ENCODE results near the gene FGF23. TPM values are rescaled to one million over a fixed set of nuclear protein-coding genes. Genes with fewer than 3 reads are reported as not detected.

The FGF23 gene
- polyA plus RNA-seq, 1 donor from 2014 or later = not detected

DNA sequence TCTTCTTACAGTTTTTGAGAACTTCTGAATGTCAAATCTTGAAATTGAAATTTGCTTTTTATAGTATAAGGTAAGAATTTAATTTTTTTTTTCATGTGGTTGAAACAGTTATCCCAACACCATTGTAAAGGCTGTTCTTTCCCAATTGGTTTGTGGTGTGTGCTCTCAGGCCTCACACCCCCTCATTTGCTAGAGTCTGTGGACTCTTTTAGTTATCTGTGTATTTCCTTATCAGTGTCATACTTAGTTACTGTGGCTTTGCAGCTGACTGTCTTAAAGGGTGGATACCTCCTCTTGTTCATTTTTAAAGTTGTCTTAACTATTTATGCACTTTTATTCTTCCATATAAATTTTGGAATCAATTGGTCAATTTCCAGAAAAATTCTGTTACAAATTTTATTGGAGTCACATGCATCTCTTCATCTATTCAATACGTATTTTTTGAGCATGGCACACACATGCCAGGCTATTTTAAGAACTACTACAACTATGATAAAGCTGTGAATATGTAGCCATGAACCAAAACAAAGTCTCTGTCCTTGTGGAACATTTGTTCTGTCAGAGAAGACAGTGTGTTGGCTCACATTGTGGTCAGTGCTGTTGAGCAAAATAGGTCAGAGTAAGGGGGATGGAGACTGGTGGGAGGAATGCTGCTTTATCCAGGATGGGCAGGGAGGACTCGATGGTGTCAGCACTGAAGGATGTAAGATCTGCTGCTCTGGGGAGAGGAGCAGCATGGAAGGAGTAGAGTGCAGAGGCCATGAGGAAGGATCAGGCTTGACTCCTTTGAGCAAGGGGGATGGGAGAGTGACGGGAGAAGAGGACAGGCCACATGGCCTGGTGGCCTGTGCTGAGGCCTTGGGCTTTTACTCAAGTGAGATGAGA is 24.1 kb downstream of the FGF23 start:
- Histone ChIP-seq H3F3A (ENCODE audit: insufficient read depth, low read length, poor library complexity, severe bottlenecking) (no peaks in the 10 kb centered on the region), H3K4me3 (ENCODE audit: low read length) (no peak overlapping the region), H3K9me2 (ENCODE audit: insufficient read depth, low read length) (no peaks in the 10 kb centered on the region), H4K20me1 (ENCODE audit: insufficient read depth) (no peaks in the 10 kb centered on the region), H3K27ac (ENCODE audit: low read length) (no peak overlapping the region), H3K9me3 (ENCODE audit: low read length) (peaks cover 6% of the 10 kb centered on the region), H3K79me2 (replicated peaks; ENCODE audit: insufficient read depth, low read length) (no peaks in the 10 kb centered on the region), H3K27me3 (ENCODE audit: insufficient read depth, low read depth, low read length) (no peaks in the 10 kb centered on the region), H3K36me3 (ENCODE audit: insufficient read depth, low read length) (peaks cover 4% of the 10 kb centered on the region), H3K9ac (ENCODE audit: low read length) (no peak overlapping the region), H3K4me2 (ENCODE audit: low read length) (no peak overlapping the region), H2AFZ (ENCODE audit: low read depth, low read length) (no peak overlapping the region)
- no peak for TF ChIP-seq SMC3 (conservative IDR thresholded peaks at IDR 0.05; ENCODE audit: poor library complexity)
- TF ChIP-seq EZH2 (IDR thresholded peaks at IDR 0.05; ENCODE audit: borderline replicate concordance, insufficient read depth, low read length, poor library complexity, severe bottlenecking) = no peak
- TF ChIP-seq, protein P1, sequence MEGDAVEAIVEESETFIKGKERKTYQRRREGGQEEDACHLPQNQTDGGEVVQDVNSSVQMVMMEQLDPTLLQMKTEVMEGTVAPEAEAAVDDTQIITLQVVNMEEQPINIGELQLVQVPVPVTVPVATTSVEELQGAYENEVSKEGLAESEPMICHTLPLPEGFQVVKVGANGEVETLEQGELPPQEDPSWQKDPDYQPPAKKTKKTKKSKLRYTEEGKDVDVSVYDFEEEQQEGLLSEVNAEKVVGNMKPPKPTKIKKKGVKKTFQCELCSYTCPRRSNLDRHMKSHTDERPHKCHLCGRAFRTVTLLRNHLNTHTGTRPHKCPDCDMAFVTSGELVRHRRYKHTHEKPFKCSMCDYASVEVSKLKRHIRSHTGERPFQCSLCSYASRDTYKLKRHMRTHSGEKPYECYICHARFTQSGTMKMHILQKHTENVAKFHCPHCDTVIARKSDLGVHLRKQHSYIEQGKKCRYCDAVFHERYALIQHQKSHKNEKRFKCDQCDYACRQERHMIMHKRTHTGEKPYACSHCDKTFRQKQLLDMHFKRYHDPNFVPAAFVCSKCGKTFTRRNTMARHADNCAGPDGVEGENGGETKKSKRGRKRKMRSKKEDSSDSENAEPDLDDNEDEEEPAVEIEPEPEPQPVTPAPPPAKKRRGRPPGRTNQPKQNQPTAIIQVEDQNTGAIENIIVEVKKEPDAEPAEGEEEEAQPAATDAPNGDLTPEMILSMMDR (IDR thresholded peaks at IDR 0.05; ENCODE audit: poor library complexity, severe bottlenecking) = no peak
- TF ChIP-seq POLR2AphosphoS5 (IDR thresholded peaks at IDR 0.05) = no peak
- no peak for TF ChIP-seq RAD21 (conservative IDR thresholded peaks at IDR 0.05)

- Histone ChIP-seq H3K79me2 (replicated peaks; ENCODE audit: insufficient read depth, low read length) (no peaks in the 10 kb centered on the region), H3K4me3 (ENCODE audit: low read length) (no peak overlapping the region), H3K9me3 (ENCODE audit: low read length) (no peaks in the 10 kb centered on the region), H3K36me3 (ENCODE audit: insufficient read depth, low read length) (peaks cover 4% of the 10 kb centered on the region), H2AFZ (ENCODE audit: low read depth, low read length) (no peak overlapping the region), H3K27me3 (ENCODE audit: insufficient read depth, low read depth, low read length) (no peaks in the 10 kb centered on the region), H3F3A (ENCODE audit: insufficient read depth, low read length, poor library complexity, severe bottlenecking) (no peaks in the 10 kb centered on the region), H4K20me1 (ENCODE audit: insufficient read depth) (no peaks in the 10 kb centered on the region), H3K9ac (ENCODE audit: low read length) (no peak overlapping the region), H3K9me2 (ENCODE audit: insufficient read depth, low read length) (no peaks in the 10 kb centered on the region), H3K27ac (ENCODE audit: low read length) (no peak overlapping the region), H3K4me2 (ENCODE audit: low read length) (no peak overlapping the region)
- TF ChIP-seq EP300 (conservative IDR thresholded peaks at IDR 0.05; ENCODE audit: poor library complexity, severe bottlenecking) (no peak), MXI1 (conservative IDR thresholded peaks at IDR 0.05; ENCODE audit: poor library complexity, severe bottlenecking) (no peak), REST (IDR thresholded peaks at IDR 0.05; ENCODE audit: borderline replicate concordance) (no peak), SMC3 (conservative IDR thresholded peaks at IDR 0.05; ENCODE audit: poor library complexity) (peak; percentile 90), RAD21 (conservative IDR thresholded peaks at IDR 0.05) (peak; percentile 83)
- TF ChIP-seq, protein P1 (IDR thresholded peaks at IDR 0.05; ENCODE audit: poor library complexity, severe bottlenecking) = peak; percentile 79
Observed at GRCh38 chr12:4353785-4354208, 25.7 kb downstream of the FGF23 start.

All from neural cell (in vitro differentiated cells).